Activated CD8-positive, alpha-beta memory T cell treated with anti-CD3 and anti-CD28 coated beads for 24 hours (primary cell): ENCODE measurements around the gene GDPD1.
A peak's percentile ranks its signal among the peaks of the same experiment; 100 is the strongest.
"Not testable (repeated sequence)": the region's sequence is repeated elsewhere in the genome, so short reads cannot be mapped to it uniquely, and the experiment has no call there.

Experiments used
- DNase-seq: peaks from one replicate; pipeline ENCODE4 v3.0.0-alpha.2; 2020

Gene GDPD1

GRCh38 chr17:59254742-59255141 is 34.4 kb downstream of the GDPD1 start:
- DNase-seq = no peak

DNA sequence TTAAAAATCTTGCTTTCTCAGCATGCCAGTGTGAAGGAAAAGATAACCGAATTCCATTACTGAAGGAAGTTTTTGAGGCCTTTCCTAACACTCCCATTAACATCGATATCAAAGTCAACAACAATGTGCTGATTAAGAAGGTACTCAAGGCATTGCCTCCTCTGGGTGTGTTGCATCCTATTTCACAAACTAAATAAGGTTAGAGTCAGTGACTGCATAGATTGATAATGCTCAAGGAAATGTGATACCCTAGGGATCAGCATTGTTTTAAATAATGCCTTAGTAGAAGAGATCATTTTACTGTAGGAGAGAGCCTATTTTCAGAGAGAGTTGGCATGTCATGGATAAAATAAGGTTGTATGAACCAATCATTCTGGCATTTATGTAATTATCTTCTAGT is 36.8 kb downstream of the GDPD1 start:
- DNase-seq = no peak

GRCh38 chr17:59260722-59261121 is 40.4 kb downstream of the GDPD1 start:
- no peak for DNase-seq

- DNase-seq = no peak
These were observed 46.4 kb downstream of the GDPD1 start for GRCh38 chr17:59266745-59267144.

GRCh38 chr17:59267776-59268175 is 47.5 kb downstream of the GDPD1 start:
- DNase-seq = no peak

GRCh38 chr17:59275618-59276017 is 55.3 kb downstream of the GDPD1 start:
- DNase-seq = no peak

DNA sequence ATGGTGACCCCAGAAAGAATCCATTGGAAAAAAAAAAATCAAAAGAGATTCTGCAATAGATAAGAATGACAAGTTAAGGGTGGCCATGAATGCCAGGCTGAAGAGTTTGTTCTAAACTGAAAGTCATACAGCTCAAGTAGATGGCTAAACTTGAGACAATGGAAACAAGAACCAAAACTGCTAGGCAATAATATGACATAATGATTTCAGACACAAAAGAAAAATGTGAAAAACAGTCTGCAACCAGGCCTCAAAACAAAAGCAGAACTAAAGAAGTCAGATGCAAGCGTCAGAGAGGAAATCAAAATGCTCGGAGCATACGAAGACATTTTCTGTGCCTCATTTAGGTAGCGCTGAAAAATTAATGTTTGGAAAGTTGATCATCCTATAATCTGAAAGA is 56.7 kb downstream of the GDPD1 start:
- DNase-seq = no peak

DNA sequence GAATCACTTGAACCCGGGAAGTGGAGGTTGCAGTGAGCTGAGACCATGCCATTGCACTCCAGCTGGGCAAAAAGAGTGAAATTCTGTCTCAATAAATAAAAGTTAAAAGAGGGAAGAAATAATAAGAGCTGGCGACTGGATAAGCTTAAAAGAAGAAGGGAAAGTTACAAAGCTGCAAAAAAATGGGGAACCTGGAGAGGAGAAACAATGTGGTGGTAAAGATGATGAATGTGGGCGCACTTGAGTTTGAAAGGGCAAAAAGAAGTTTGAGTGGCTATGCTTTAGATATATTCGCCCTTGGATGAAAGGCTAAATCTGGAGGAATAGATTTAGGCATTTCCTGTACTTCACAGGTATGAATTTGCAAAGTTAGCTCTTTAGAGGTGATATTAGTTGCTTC is 58.1 kb downstream of the GDPD1 start:
- DNase-seq = no peak

DNA sequence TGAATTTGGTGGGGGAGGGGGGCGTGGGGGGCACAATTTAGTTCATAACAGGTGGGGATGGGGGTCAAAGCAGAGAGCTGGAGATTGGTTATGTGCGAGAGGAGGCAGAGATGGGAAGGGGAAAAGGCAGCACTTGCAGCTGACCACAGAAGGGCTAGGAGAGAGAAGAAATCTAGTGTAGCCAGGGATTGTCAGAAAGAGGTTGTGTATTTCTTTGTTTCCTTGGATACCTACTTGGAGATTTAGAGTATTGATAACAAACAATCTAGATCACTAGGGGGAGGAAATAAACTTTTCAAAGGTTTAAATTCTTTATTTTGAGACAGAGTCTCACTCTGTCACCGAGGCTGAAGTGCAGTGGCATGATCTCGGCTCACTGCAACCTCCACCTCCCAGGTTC is 64.0 kb downstream of the GDPD1 start:
- no peak for DNase-seq

- no peak for DNase-seq
These were observed 67.1 kb downstream of the GDPD1 start for GRCh38 chr17:59287452-59287851.

DNA sequence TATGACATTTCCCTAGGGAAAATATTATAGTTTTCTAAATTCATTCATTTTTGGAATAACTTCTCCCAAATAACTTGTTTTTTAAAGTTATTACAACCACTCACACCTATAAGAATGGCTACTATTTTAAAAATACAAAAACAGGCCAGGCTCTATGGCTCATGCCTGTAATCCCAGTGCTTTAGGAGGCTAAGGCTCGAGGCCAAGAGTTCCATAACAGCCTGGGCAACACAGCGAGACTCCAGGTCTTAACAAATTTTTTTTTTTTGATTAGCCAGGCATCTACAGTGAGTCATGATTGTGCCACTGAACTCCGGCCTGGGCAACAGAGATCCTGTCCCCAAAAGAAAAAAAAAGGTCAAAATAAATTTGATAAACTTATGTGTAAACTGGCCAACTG is 67.6 kb downstream of the GDPD1 start:
- DNase-seq = no peak

DNA sequence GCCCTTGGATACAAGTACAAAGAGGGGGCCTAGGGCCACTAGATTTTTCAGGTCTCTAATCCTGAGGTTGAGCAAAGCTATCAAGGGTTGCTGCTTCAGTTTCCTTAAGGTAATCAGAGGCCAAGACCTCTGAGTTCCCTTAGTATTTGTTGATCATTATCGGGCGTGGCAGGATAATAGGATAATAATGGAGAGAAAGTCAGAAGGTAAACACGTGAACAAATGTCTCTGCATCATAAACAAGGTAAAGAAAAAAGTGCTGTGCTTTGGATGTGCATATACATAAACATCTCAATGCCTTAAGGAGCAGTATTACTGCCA is 69.6 kb downstream of the GDPD1 start:
- DNase-seq = no peak

- DNase-seq = not testable (repeated sequence)
These were observed 70.1 kb downstream of the GDPD1 start for GRCh38 chr17:59290302-59290998.

DNA sequence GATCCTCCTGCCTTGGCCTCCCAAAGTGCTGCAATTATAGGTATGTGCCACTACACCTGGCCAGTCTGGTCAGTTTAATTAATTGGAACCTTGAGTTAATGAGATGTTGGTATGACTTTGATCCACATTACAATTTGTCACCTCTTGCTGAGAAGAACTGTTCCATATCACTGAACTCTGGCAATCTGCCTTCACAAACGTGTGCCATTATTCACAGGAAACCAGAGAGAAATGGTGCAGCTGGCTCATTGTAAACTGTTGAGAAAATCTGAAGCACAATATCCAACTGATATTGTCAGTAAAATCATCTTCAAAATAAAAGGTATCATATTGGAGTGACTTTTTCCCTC is 71.8 kb downstream of the GDPD1 start:
- no peak for DNase-seq

- no peak for DNase-seq
These were observed 75.9 kb downstream of the GDPD1 start for GRCh38 chr17:59296190-59296589.

- DNase-seq = no peak
These were observed 78.2 kb downstream of the GDPD1 start for GRCh38 chr17:59298521-59298920.

DNA sequence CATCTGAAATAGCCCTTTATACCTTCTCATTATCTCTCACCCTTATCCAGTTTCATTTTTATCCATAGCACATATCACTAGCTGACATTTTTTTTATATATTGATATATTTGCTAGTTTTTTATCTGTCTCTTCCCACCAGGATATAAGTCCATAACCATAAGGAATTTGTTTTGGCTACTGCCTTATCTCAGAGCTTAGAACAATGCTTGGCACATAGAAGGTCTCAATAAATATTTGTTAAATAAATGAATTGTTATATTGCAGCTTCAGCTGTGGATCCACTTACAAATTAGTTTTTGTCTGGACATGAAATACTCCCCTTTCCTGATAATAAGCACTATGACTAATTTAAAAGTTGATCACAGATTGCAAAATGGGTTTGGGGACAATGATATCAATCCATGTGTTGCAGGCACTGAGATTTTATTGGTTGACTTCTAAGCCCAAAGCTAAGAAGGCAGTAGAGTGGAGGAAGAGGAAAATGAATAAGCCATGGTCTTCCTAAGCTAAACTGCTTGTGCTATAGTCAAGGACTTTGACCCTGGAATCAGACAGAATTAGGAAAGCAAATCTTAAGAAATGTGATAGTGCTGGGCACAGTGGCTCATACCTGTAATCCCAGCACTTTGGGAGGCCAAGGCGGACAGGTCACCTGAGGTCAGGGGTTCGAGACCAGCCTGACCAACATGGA is 79.2 kb downstream of the GDPD1 start:
- DNase-seq = peak; percentile 7

DNA sequence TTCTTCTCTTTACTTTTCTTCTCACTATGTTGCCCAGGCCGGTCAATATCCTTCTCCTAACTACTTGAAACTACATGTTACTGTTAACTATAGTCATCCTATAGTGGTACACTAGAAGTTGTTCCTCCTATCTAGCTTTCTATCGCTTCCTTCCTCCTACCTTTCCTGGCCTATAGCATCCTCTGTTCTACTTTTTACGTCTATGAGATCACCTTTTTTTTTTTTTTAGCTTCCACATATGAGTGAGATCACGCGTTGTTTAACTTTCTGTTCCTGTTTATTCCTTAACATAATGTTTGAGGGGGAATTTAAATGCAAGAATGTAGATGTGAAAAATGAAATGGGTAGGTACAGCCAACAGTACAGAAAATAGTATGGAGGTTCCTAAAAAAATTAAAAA is 80.6 kb downstream of the GDPD1 start:
- DNase-seq = no peak

DNA sequence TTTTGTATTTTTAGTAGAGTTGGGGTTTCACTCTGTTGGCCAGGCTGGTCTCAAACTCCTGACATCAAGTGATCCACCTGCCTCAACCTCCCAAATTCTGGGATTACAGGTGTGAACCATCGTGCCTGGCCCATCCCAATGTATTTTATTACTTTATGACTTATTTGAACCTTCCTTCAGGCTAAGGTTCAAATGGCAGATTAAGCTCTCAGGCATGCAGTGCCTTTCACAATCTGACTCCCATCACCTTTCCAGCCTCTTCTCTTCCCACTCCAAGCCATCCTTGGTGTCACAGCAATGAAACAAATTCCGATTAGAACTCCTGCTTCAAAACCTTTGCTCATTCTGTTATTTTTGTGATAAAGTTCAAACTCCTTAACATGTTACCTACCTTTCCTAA is 84.5 kb downstream of the GDPD1 start:
- no peak for DNase-seq

GRCh38 chr17:59310263-59310920 is 90.1 kb downstream of the GDPD1 start:
- no peak for DNase-seq

GRCh38 chr17:59311051-59311468 is 90.7 kb downstream of the GDPD1 start:
- peak; percentile 62 for DNase-seq

GRCh38 chr17:59311521-59311920 is 91.2 kb downstream of the GDPD1 start:
- not testable (repeated sequence) for DNase-seq

DNA sequence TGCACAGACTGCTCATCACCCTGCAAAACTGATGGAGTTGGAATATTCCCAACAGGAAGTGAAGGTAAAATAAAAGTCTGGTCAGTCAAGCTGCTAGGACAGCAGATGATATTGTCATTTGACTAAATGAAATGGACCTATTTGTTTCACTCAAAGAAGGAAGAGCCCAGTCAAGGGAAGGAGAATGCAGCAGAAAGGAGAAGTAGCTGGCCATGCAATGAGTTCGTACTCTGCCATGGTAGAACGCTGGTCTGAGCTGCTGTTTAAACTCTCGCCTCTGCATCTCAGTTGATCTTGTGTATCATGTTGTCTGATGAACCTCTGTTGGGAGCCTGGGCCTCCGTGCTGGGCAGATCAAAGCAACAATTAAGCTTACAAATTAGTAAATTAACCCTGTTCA is 95.6 kb downstream of the GDPD1 start:
- DNase-seq = no peak
